Hematopoietic multipotent progenitor cell treated with erythropoietin and hydrocortisone succinate and interleukin-3 and kit ligand, for 8 days (in vitro differentiated cells): ENCODE data around the gene EDN1.
"Not testable (repeated sequence)": the region's sequence is repeated elsewhere in the genome, so short reads cannot be mapped to it uniquely, and the experiment has no call there.

Source experiments
- DNase-seq: peaks from one replicate; pipeline ENCODE4 v3.0.0-alpha.2; 2015

Gene EDN1

DNA sequence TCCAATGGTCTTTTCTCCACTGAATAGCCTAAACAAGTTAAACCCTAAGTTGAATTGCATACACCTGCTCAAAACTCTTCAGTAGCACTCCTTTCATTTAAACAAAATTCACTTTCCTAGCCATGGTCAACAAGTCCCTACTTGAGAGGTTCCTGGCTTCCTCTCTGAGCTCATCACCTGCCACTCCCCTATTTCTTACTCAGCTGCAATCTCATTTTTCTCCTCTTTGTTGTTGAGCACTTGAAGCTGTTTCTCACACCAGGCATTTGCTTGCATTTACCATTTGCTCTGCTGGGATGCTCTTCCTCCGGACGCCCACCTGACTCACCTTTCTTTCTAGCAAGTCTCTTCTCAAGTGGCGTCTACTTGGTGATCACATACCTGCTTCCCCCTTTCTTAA, 38.5 kb downstream of the EDN1 start:
- no peak for DNase-seq

GRCh38 chr6:12331474-12331873, 41.3 kb downstream of the EDN1 start:
- DNase-seq: no peak

GRCh38 chr6:12331951-12332749, 42.0 kb downstream of the EDN1 start:
- DNase-seq: no peak

GRCh38 chr6:12332750-12333079, 42.6 kb downstream of the EDN1 start:
- DNase-seq: not testable (repeated sequence)

GRCh38 chr6:12333128-12333527, 43.0 kb downstream of the EDN1 start:
- no peak for DNase-seq

DNA sequence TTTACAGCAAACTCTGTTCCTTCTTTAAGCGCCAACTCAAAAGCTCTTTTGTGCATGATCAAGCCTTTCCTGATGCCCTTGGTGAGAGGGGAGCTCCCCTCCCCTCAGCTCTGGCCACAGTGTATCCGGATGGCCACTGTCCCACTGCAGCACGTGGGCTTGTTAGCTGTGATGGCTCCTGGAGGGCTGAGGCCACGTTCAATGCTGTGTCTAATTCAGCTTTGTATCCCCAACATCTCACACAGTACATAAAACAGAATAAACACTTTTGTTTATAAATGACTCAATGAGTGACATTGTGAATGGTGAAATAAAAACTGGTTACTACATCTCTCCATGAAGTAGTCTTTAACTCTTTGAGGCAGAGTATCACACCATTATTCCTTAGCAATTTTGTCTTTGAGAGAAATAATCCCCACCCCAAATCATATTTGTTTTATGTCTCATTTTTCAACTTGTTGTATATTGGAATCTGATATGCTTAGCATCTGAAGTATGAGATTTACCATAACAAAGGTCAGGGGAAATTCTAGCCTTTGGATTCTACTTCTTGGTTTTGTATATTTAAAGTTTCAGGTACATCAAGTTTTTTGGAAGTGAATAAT, 44.5 kb downstream of the EDN1 start:
- no peak for DNase-seq

DNA sequence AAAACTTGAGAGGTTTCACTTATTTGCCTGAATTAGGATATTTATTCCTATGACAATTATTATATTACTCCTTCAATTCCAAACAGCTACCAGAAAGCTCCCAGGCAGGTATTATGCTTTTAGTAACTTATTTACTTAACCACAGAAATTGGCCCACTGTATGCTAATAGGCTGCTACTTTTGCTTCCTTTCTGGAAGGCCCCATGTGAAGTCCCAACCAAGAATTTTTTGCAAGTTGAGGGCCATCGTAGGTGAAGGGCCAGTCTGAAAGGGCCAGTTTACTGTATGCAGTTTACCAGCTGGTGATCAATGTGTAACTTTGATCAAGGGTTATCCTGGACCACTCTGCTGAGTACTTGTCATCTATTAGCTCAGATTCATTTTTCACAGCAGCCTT, 45.0 kb downstream of the EDN1 start:
- DNase-seq: no peak

GRCh38 chr6:12335717-12336116, 45.6 kb downstream of the EDN1 start:
- DNase-seq: no peak

GRCh38 chr6:12336121-12336971, 46.2 kb downstream of the EDN1 start:
- DNase-seq: no peak

DNA sequence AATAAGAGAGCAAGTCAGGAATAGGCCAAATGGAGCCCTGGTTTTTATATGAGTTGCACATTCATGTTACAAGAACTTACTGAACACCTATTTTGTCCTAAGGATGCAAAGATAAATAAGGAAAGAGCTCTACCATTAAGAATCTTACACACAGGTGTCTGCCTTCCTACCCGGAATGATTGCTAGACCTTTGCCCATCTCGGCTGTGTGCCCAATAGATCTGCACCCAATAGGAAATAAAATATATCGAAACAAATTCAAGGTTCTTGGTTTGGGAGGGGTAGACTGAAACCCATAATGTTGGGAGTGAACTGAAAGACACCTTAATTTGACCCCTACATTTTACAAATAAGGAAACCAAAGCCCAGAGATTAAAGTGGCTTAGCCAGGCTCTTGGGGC, 48.9 kb downstream of the EDN1 start:
- DNase-seq: no peak

DNA sequence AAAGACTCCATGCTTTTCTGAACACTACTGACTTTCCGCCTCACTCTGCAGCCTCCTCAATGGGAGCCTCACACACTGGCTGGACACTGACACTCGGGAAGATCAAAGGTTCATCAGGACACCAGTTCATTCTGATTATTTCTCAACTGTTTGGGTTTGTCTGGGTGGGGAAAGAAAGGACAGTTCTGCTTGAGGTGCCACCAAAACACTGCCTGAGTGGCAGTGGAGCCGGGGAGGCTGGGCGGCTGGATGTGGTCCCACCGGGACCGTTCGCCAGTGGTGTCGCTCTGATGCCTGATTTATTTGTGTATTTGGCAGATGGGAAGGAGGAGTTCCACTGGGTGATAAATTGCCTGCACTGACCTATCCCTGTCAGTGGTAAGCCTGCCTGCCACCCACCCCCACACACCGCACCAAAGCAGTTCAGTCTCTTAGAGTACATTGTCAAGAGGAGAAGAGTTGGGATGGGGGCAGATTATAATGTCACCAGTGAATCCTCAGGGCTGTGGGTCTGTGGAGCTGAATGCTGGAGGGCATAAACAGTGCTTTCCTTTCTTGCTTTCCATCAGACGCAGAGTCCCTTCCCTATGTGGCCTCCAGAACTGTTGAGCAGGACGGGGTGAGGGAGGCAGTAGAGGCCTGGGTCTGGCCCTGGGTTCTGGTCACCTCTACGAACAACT, 49.8 kb downstream of the EDN1 start:
- DNase-seq: no peak

GRCh38 chr6:12340488-12340818, 50.3 kb downstream of the EDN1 start:
- no peak for DNase-seq

DNA sequence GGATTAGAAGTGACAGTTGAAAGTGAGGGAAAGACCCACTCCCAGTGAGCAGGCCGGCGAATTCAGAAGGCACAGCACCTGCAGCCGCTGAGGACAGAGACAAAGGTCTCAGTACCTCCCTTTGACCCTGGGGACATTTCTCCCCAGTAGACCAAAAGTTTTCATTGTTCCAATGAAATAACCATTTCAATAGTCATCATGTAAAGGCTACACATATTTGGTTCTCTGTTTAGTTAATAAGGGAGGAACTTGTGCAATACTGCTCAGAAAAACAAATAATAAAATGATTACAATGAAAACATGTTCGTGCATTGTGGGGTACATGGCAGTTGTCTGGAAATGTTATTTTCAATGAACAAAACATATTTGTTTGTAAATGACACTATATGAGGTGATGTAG, 52.5 kb downstream of the EDN1 start:
- no peak for DNase-seq

DNA sequence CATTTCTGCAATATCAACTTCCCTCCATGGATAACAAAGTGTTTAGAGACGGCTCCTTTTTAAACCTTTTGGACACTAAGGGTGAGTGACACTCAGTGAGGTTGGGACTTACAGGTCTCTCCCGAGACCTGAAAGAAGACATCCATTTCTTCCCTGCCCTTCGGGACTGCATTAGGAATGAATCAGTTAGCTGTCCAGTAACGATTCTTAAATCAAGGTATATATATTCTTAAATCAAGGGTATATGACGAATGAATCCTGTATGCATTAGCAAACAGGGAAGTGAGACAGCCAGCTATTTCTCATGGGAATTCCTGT, 52.9 kb downstream of the EDN1 start:
- no peak for DNase-seq

GRCh38 chr6:12343440-12344162, 53.4 kb downstream of the EDN1 start:
- no peak for DNase-seq

- DNase-seq: no peak
These were observed 54.1 kb downstream of the EDN1 start for GRCh38 chr6:12344296-12344695.

DNA sequence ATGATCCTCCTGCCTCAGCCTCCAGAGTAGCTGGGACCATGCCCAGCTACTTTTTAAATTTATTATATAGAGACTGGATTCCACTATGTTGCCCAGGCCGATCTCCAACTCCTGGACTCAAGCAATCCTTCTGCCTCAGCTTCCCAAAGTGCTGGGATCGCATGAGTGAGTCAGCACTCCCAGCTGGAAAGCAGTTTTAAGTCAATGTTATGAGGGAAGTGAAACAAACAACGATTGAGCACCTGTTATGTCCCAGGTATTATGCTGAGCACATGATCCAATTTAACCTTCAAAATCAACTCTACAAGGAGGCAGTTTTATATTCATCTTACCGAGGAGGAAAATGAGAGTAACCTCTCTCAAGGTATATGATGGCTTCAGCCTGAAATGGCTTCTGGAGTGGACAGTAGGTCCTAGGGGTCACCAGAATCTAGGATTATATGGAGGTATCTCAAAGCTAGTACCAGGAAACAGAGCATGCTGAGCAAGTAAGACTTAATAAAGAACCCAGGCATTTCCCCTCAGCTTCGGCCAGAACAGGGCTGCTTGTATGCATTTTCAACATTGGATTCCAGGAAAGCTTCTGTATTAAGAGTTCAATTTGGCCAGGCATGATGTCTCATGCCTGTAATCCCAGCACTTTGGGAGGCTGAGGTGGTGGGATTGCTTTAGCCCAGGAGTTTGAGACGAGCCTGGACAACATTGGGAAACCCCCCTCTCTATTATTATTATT, 55.0 kb downstream of the EDN1 start:
- DNase-seq: no peak

- no peak for DNase-seq
These were observed 55.5 kb downstream of the EDN1 start for GRCh38 chr6:12345694-12346058.
